Colonic mucosa (tissue), 4 donors: ENCODE data around the gene TRIM9. TPM values are rescaled to one million over a fixed set of nuclear protein-coding genes. Genes with fewer than 3 reads are reported as not detected.

Source experiments
- DNase-seq: peaks from one replicate; pipeline ENCODE4 v3.0.0-alpha.2; 2020
- H3K27ac ChIP-seq: fragments of 200-600 bp; one replicate; pipeline ENCODE4 v1.8.0; 2021
- H3K27me3 ChIP-seq: fragments of 200-600 bp; one replicate; pipeline ENCODE4 v1.8.0; 2021
- H3K36me3 ChIP-seq: fragments of 200-600 bp; one replicate; pipeline ENCODE4 v1.8.0; 2021
- H3K4me1 ChIP-seq: fragments of 200-600 bp; one replicate; pipeline ENCODE4 v1.8.0; 2021; ENCODE audit warnings: mild to moderate bottlenecking
- H3K4me3 ChIP-seq: fragments of 200-600 bp; one replicate; pipeline ENCODE4 v1.8.0; 2021
- H3K9ac ChIP-seq, 2 donors: one replicate each; pipeline ENCODE4 v1.7.0; 2013; ENCODE audit warnings: control low read depth in 2 of 2, low read depth in 2 of 2, low read length in 2 of 2
- H3K9me3 ChIP-seq: fragments of 200-600 bp; one replicate; pipeline ENCODE4 v1.8.0; 2021
- CTCF ChIP-seq: fragments of 200-600 bp; IDR thresholded peaks from one replicate; pipeline ENCODE4 v1.8.0; 2022; ENCODE audit warnings: antibody characterized with exemption, mild to moderate bottlenecking
- intact Hi-C: fragments of 100-400 bp; cut with DNase I; formaldehyde crosslinking; loops from one replicate; pipeline ENCODE4 v1.14.1; 2022
- total RNA-seq, 2 donors: library from RNA; stranded (reverse); fragmentation: NEBNext Ultra II Directional in 1 of 2; extraction: Animal tissue kit (Norgen Biotek cat#: 25700) in 1 of 2; gene quantifications; one replicate each; pipeline ENCODE4 v1.2.1, GENCODE V29; 2021
- donor health status: healthy.
- donor health status: DM: no; HTN: no; CAD: no.
- donor health status: DM: no; HTN: no; CAD: no.

Gene TRIM9
- total RNA-seq, 2 donors from 2014 or later = 0.49 to 0.66 TPM

- DNase-seq = no peak
- no peak for TF ChIP-seq CTCF
- H3K36me3 ChIP-seq = no peaks in the 10 kb centered on the region
- H3K27me3 ChIP-seq = no peaks in the 10 kb centered on the region
- no peak overlapping the region for H3K9ac ChIP-seq
- intact Hi-C loops = no loop called here
- no peak overlapping the region for H3K27ac ChIP-seq
- H3K4me3 ChIP-seq = no peak overlapping the region
- H3K9me3 ChIP-seq = no peaks in the 10 kb centered on the region
- no peaks in the 10 kb centered on the region for H3K4me1 ChIP-seq
Observed at GRCh38 chr14:51041883-51042282, 53.0 kb downstream of the TRIM9 start.

GRCh38 chr14:51041108-51041531 lies 53.8 kb downstream of the TRIM9 start:
- no peak for TF ChIP-seq CTCF
- intact Hi-C loops = no loop called here
- Histone ChIP-seq H3K9ac (no peak overlapping the region), H3K9me3 (no peaks in the 10 kb centered on the region), H3K27ac (no peak overlapping the region), H3K27me3 (no peaks in the 10 kb centered on the region), H3K4me3 (no peak overlapping the region), H3K36me3 (no peaks in the 10 kb centered on the region), H3K4me1 (no peaks in the 10 kb centered on the region)
- no peak for DNase-seq

GRCh38 chr14:51039252-51039651 lies 55.7 kb downstream of the TRIM9 start:
- Histone ChIP-seq H3K27ac (no peak overlapping the region), H3K4me3 (no peak overlapping the region), H3K9ac (no peak overlapping the region), H3K4me1 (no peaks in the 10 kb centered on the region), H3K36me3 (no peaks in the 10 kb centered on the region), H3K9me3 (no peaks in the 10 kb centered on the region), H3K27me3 (no peaks in the 10 kb centered on the region)
- no peak for DNase-seq
- TF ChIP-seq CTCF = no peak
- intact Hi-C loops = no loop called here

GRCh38 chr14:51035611-51036192 lies 59.2 kb downstream of the TRIM9 start:
- H3K27me3 ChIP-seq = no peaks in the 10 kb centered on the region
- H3K4me1 ChIP-seq = no peaks in the 10 kb centered on the region
- H3K9ac ChIP-seq = no peak overlapping the region
- no peak overlapping the region for H3K4me3 ChIP-seq
- H3K27ac ChIP-seq = no peak overlapping the region
- DNase-seq = no peak
- no peaks in the 10 kb centered on the region for H3K36me3 ChIP-seq
- no peaks in the 10 kb centered on the region for H3K9me3 ChIP-seq
- intact Hi-C loops = no loop called here
- TF ChIP-seq CTCF = no peak

GRCh38 chr14:51028851-51029754 lies 65.8 kb downstream of the TRIM9 start:
- Histone ChIP-seq H3K36me3 (no peaks in the 10 kb centered on the region), H3K4me3 (no peak overlapping the region), H3K9ac (no peak overlapping the region), H3K27me3 (no peaks in the 10 kb centered on the region), H3K4me1 (no peaks in the 10 kb centered on the region), H3K27ac (no peak overlapping the region), H3K9me3 (no peaks in the 10 kb centered on the region)
- no peak for DNase-seq
- TF ChIP-seq CTCF = no peak
- intact Hi-C loops = no loop called here
